ENCODE data around the gene LCN2. TPM values are rescaled to one million over a fixed set of nuclear protein-coding genes. Genes with fewer than 3 reads are reported as not detected.
A peak's percentile ranks its signal among the peaks of the same experiment; 100 is the strongest.

Gene LCN2
- total RNA-seq, 2 donors from 2014 or later = not detected

GRCh38 chr9:128160603-128160987 is 11.3 kb downstream of the LCN2 start:
- Histone ChIP-seq H3K36me3 (peaks cover 16% of the 10 kb centered on the region), H3K27ac (peak overlapping the region; percentile 62 to 76), H3K4me1 (peaks cover 0 to 29% of the 10 kb centered on the region in 2 donors), H3K4me3 (peak overlapping the region; percentile 60 to 80), H3K9me3 (no peaks in the 10 kb centered on the region), H3K27me3 (no peaks in the 10 kb centered on the region)
- DNase-seq (ENCODE audit: low spot score) = no peak
- TF ChIP-seq CTCF (IDR thresholded peaks at IDR 0.05) = no peak

DNA sequence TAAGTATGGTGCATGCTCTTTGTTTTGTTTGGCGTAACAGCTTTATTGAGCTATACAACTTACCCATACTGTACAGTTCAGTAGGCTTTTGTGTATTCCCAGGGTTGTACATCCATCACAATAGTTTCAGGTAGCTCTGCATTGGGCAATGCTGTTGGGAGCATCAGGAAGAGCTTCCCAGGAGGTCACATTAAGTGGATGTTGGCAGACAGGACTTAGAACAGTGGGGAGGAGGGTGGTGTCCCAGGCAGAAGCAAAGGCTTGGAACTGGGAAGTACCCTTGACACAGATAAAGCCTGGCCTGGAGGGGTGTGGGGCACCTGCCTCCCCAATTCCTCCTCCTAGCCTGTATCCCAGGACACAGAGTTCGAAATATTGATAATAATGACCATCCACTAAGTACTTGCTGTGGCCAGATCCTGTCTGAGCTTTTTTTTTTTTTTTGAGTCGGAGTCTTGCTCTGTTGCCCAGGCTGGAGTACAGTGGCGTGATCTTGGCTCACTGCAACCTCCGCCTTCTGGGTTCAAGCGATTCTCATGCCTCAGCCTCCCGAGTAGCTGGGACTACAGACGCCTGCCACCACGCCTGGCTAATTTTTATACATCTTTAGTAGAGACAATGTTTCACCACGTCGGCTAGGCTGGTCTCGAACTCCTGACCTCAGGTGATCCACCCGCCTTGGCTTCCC is 12.1 kb downstream of the LCN2 start:
- peaks cover 24% of the 10 kb centered on the region for H3K36me3 ChIP-seq
- no peak for DNase-seq (ENCODE audit: low spot score)
- H3K27me3 ChIP-seq = no peaks in the 10 kb centered on the region
- H3K4me1 ChIP-seq = peaks cover 0 to 29% of the 10 kb centered on the region in 2 donors
- H3K27ac ChIP-seq = no peak overlapping the region
- no peak overlapping the region for H3K4me3 ChIP-seq
- no peaks in the 10 kb centered on the region for H3K9me3 ChIP-seq
- no peak for TF ChIP-seq CTCF (IDR thresholded peaks at IDR 0.05)

- Histone ChIP-seq H3K4me3 (no peak overlapping the region), H3K9me3 (no peaks in the 10 kb centered on the region), H3K36me3 (peaks cover 34% of the 10 kb centered on the region), H3K4me1 (peaks cover 0 to 29% of the 10 kb centered on the region in 2 donors), H3K27me3 (no peaks in the 10 kb centered on the region), H3K27ac (no peak overlapping the region)
- peak; percentile 69 for DNase-seq (ENCODE audit: low spot score)
- TF ChIP-seq CTCF (IDR thresholded peaks at IDR 0.05) = no peak
Measured at GRCh38 chr9:128162215-128163026, 13.2 kb downstream of the LCN2 start.

DNA sequence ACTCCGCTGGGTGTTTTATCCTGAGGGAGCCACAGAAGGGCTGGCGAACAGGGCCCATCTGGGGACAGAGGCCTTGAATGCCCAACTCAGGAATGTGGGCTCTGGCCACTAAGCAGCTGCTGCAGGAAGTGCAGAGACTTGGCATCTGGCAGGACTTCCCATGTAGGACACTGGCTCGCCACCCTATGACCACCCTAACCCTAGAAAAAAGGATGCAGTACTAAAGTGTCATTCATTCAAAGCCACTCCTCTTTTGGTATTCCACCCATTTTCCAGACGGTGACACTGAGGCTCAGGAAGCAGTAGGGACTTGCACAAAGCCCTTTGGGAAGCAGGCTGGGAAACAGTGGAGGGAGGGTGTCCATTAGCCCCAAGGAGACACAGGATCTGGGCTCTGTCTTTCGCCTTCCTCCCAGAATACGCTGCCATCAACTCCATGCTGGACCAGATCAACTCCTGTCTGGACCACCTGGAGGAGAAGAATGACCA is 13.8 kb downstream of the LCN2 start:
- Histone ChIP-seq H3K27me3 (no peaks in the 10 kb centered on the region), H3K9me3 (no peaks in the 10 kb centered on the region), H3K4me3 (no peak overlapping the region), H3K4me1 (peaks cover 0 to 29% of the 10 kb centered on the region in 2 donors), H3K36me3 (peaks cover 41% of the 10 kb centered on the region), H3K27ac (no peak overlapping the region)
- no peak for DNase-seq (ENCODE audit: low spot score)
- no peak for TF ChIP-seq CTCF (IDR thresholded peaks at IDR 0.05)

DNA sequence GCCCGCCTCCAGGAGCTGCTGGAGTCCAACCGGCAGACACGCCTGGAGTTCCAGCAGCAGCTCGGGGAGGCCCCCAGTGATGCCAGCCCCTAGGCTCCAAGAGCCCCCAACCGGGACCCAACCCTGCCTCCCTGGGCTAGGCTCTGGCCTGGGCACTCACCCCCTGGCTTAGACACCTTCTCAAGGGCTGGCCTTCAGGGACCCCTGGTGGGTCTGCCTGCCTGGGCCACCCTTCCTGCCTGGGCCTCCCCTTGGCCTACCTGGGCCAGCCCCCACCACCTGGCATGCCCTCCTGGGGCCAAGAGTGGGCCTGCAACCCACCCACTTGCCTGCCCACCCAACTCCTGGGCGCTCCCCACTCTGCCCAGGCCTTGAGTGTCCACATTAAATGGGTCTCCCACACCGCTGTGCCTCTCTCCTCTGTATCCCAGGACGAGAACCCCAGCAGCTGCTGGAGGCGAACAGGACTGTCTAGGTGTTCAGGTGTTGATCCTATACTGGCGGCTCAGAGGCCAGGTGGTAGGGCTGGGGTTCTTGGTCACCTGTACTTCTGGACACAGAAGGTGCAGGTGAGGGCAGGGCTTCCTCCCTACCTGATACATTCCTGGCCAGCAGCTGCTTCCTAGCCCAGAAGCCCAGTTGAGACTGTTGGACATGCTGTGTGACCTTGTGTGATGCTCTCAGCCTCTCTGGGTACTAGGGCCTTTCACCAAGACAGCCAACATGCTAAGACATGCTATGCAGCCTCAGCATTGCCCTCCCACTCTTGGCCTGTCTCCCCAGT is 14.5 kb downstream of the LCN2 start:
- Histone ChIP-seq H3K36me3 (peaks cover 47% of the 10 kb centered on the region), H3K9me3 (no peaks in the 10 kb centered on the region), H3K27me3 (no peaks in the 10 kb centered on the region), H3K4me1 (peaks cover 0 to 29% of the 10 kb centered on the region in 2 donors), H3K27ac (no peak overlapping the region), H3K4me3 (no peak overlapping the region)
- TF ChIP-seq CTCF (IDR thresholded peaks at IDR 0.05) = no peak
- no peak for DNase-seq (ENCODE audit: low spot score)

Data from right atrium auricular region (tissue), 2 donors.